Fibroblast of skin of left biceps (primary cell): ENCODE measurements around the gene PPARG.
"Not testable (repeated sequence)": the region's sequence is repeated elsewhere in the genome, so short reads cannot be mapped to it uniquely, and the experiment has no call there.

Source experiments
- DNase-seq, 2 experiments: peaks; one replicate each; pipeline ENCODE4 v3.0.0-alpha.2; 2013; ENCODE audit warnings: low read depth in 2 of 2

PPARG gene

GRCh38 chr3:12279591-12280326, 9.1 kb upstream of the PPARG start:
- DNase-seq, result no peak

- no peak for DNase-seq
Observed at GRCh38 chr3:12280357-12280806, 8.5 kb upstream of the PPARG start.

- no peak for DNase-seq
Observed at GRCh38 chr3:12284591-12284990, 4.3 kb upstream of the PPARG start.

- DNase-seq, result no peak
Observed at GRCh38 chr3:12285003-12285555, 3.8 kb upstream of the PPARG start.

GRCh38 chr3:12285779-12286178, 3.1 kb upstream of the PPARG start:
- not testable (repeated sequence) for DNase-seq

- no peak for DNase-seq
Observed at GRCh38 chr3:12286504-12286903, 2.4 kb upstream of the PPARG start.

GRCh38 chr3:12286927-12287726, 1.7 kb upstream of the PPARG start:
- DNase-seq, result no peak

GRCh38 chr3:12287727-12288181, 1.1 kb upstream of the PPARG start:
- DNase-seq, result no peak

- no peak for DNase-seq
Observed at GRCh38 chr3:12289524-12289923, 654 bp downstream of the PPARG start.

GRCh38 chr3:12292770-12293169, 3.9 kb downstream of the PPARG start:
- DNase-seq, result no peak

GRCh38 chr3:12294885-12295580, 6.2 kb downstream of the PPARG start:
- no peak for DNase-seq

- no peak for DNase-seq
Observed at GRCh38 chr3:12296511-12296910, 7.6 kb downstream of the PPARG start.

- DNase-seq, result no peak
Observed at GRCh38 chr3:12299026-12299425, 10.2 kb downstream of the PPARG start.

GRCh38 chr3:12300137-12300536, 11.3 kb downstream of the PPARG start:
- DNase-seq, result no peak

GRCh38 chr3:12301031-12301430, 12.2 kb downstream of the PPARG start:
- no peak for DNase-seq

GRCh38 chr3:12301513-12301912, 12.6 kb downstream of the PPARG start:
- no peak for DNase-seq

GRCh38 chr3:12302564-12302963, 13.7 kb downstream of the PPARG start:
- DNase-seq, result no peak

GRCh38 chr3:12303534-12303933, 14.7 kb downstream of the PPARG start:
- DNase-seq, result peak; percentile 74 to 79

GRCh38 chr3:12303993-12304392, 15.1 kb downstream of the PPARG start:
- no peak for DNase-seq

- no peak for DNase-seq
Observed at GRCh38 chr3:12307136-12307535, 18.3 kb downstream of the PPARG start.

- DNase-seq, result peak; percentile 77 to 78
Observed at GRCh38 chr3:12308517-12308916, 19.6 kb downstream of the PPARG start.

- no peak for DNase-seq
Observed at GRCh38 chr3:12309716-12310115, 20.8 kb downstream of the PPARG start.
